ENCODE measurements around the gene CCND1. TPM values are rescaled to one million over a fixed set of nuclear protein-coding genes. Genes with fewer than 3 reads are reported as not detected.

The CCND1 gene
- total RNA-seq, 6 experiments from 2014 or later: 1,259 to 2,084 (median 1,434) TPM

DNA sequence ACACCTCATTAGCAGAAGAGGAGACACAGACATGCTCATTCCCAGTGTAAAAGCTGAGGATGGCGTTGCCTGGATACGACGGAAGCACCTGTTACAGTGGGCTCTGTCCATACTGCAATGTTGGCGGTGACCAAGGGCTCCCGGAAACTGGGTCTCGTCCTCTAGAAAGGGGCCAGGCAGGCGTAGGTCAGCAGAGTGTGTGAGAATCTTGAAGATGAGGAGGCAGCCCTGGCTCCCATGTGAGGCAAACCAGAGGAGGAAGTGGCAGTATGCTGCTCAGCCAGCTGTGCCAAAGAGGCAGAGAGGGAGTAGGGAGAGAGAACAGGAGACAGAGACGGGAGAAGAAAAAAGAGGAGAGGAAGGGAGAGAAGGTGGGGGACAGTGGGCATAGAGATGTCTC lies 23.9 kb downstream of the CCND1 start:
- TF ChIP-seq, protein P1, sequence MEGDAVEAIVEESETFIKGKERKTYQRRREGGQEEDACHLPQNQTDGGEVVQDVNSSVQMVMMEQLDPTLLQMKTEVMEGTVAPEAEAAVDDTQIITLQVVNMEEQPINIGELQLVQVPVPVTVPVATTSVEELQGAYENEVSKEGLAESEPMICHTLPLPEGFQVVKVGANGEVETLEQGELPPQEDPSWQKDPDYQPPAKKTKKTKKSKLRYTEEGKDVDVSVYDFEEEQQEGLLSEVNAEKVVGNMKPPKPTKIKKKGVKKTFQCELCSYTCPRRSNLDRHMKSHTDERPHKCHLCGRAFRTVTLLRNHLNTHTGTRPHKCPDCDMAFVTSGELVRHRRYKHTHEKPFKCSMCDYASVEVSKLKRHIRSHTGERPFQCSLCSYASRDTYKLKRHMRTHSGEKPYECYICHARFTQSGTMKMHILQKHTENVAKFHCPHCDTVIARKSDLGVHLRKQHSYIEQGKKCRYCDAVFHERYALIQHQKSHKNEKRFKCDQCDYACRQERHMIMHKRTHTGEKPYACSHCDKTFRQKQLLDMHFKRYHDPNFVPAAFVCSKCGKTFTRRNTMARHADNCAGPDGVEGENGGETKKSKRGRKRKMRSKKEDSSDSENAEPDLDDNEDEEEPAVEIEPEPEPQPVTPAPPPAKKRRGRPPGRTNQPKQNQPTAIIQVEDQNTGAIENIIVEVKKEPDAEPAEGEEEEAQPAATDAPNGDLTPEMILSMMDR (IDR thresholded peaks at IDR 0.05): no peak
- no peak for DNase-seq
- H3K4me3 Mint-ChIP-seq: no peak overlapping the region
- H3K27ac Mint-ChIP-seq: no peak overlapping the region
- H3K36me3 Mint-ChIP-seq (ENCODE audit: low read depth): peaks cover 31% of the 10 kb centered on the region
- H3K4me1 Mint-ChIP-seq (ENCODE audit: low read depth): peaks cover 7% of the 10 kb centered on the region
- peaks cover 12% of the 10 kb centered on the region for H3K27me3 Mint-ChIP-seq (ENCODE audit: insufficient read depth)
- no peaks in the 10 kb centered on the region for H3K9me3 Mint-ChIP-seq

- H3K4me3 Mint-ChIP-seq: no peak overlapping the region
- H3K27me3 Mint-ChIP-seq (ENCODE audit: insufficient read depth): peaks cover 9% of the 10 kb centered on the region
- H3K36me3 Mint-ChIP-seq (ENCODE audit: low read depth): peaks cover 39% of the 10 kb centered on the region
- H3K27ac Mint-ChIP-seq: no peak overlapping the region
- TF ChIP-seq, protein P1 (IDR thresholded peaks at IDR 0.05): no peak
- H3K9me3 Mint-ChIP-seq: no peaks in the 10 kb centered on the region
- peaks cover 15% of the 10 kb centered on the region for H3K4me1 Mint-ChIP-seq (ENCODE audit: low read depth)
- no peak for DNase-seq
Measured at GRCh38 chr11:69665669-69666068, 24.7 kb downstream of the CCND1 start.

DNA sequence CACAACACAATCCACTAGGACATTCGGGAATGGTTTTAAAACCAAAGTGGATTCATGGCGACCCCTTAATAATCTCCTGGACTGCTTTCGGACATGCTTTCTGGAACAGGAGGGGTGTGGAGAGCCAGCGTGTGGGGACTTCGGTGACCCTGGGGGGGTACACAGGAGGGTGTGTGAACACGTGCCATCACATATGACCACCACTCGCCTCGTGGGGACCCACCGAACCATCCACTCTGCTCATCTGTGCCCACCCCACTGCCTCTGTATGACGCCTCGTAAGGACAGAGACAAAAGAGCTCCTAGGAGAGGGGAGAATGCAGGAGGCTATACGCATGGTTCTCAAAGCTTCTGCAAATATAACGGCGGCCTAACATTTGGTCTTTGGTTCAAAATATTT lies 25.3 kb downstream of the CCND1 start:
- Mint-ChIP-seq H3K27ac (no peak overlapping the region), H3K36me3 (ENCODE audit: low read depth) (peaks cover 39% of the 10 kb centered on the region), H3K27me3 (ENCODE audit: insufficient read depth) (peaks cover 9% of the 10 kb centered on the region), H3K4me3 (no peak overlapping the region), H3K4me1 (ENCODE audit: low read depth) (peaks cover 17% of the 10 kb centered on the region), H3K9me3 (no peaks in the 10 kb centered on the region)
- DNase-seq: no peak
- TF ChIP-seq, protein P1 (IDR thresholded peaks at IDR 0.05): no peak

- no peaks in the 10 kb centered on the region for H3K9me3 Mint-ChIP-seq
- H3K36me3 Mint-ChIP-seq (ENCODE audit: low read depth): peaks cover 42% of the 10 kb centered on the region
- H3K4me3 Mint-ChIP-seq: no peak overlapping the region
- TF ChIP-seq, protein P1 (IDR thresholded peaks at IDR 0.05): no peak
- peaks cover 22% of the 10 kb centered on the region for H3K4me1 Mint-ChIP-seq (ENCODE audit: low read depth)
- H3K27ac Mint-ChIP-seq: no peak overlapping the region
- no peak for DNase-seq
- peaks cover 7% of the 10 kb centered on the region for H3K27me3 Mint-ChIP-seq (ENCODE audit: insufficient read depth)
Measured at GRCh38 chr11:69666752-69667536, 26.0 kb downstream of the CCND1 start.

- TF ChIP-seq, protein P1 (IDR thresholded peaks at IDR 0.05): no peak
- Mint-ChIP-seq H3K27ac (no peak overlapping the region), H3K27me3 (ENCODE audit: insufficient read depth) (peaks cover 7% of the 10 kb centered on the region), H3K36me3 (ENCODE audit: low read depth) (peaks cover 40% of the 10 kb centered on the region), H3K4me1 (ENCODE audit: low read depth) (peaks cover 27% of the 10 kb centered on the region), H3K9me3 (no peaks in the 10 kb centered on the region), H3K4me3 (no peak overlapping the region)
- DNase-seq: no peak
Measured at GRCh38 chr11:69667619-69668604, 27.0 kb downstream of the CCND1 start.
